NCI-H1092 treated with DMSO at 0.1 percent for 48 hours (cell line): ENCODE measurements around the gene PSG2.
"Not testable (repeated sequence)": the region's sequence is repeated elsewhere in the genome, so short reads cannot be mapped to it uniquely, and the experiment has no call there.

Source experiments
- DNase-seq: peaks from one replicate; lab custom pipeline; 2025; lab: John Stamatoyannopoulos, UW

PSG2 gene

GRCh38 chr19:43082601-43083000, at the start of gene PSG2:
PSG2 (minus strand) TSS chr19:43082701; CDS start chr19:43082569, 132 bp downstream.
- not testable (repeated sequence) for DNase-seq

- peak; percentile 7 for DNase-seq
These were observed 48.9 kb upstream of the PSG2 start for GRCh38 chr19:43131281-43131842.

GRCh38 chr19:43129197-43129596, 46.7 kb upstream of the PSG2 start:
- not testable (repeated sequence) for DNase-seq

- DNase-seq: not testable (repeated sequence)
These were observed 44.8 kb upstream of the PSG2 start for GRCh38 chr19:43127336-43127735.

- no peak for DNase-seq
These were observed 44.2 kb upstream of the PSG2 start for GRCh38 chr19:43126720-43127119.

- DNase-seq: no peak
These were observed 41.9 kb upstream of the PSG2 start for GRCh38 chr19:43124360-43124759.

- peak; percentile 38 for DNase-seq
These were observed 38.0 kb upstream of the PSG2 start for GRCh38 chr19:43120433-43121026.

- not testable (repeated sequence) for DNase-seq
These were observed 37.0 kb upstream of the PSG2 start for GRCh38 chr19:43119526-43119925.

GRCh38 chr19:43116421-43116820, 33.9 kb upstream of the PSG2 start:
- not testable (repeated sequence) for DNase-seq

GRCh38 chr19:43115548-43115947, 33.0 kb upstream of the PSG2 start:
- not testable (repeated sequence) for DNase-seq

- not testable (repeated sequence) for DNase-seq
These were observed 32.6 kb upstream of the PSG2 start for GRCh38 chr19:43115064-43115463.

- DNase-seq: not testable (repeated sequence)
These were observed 32.1 kb upstream of the PSG2 start for GRCh38 chr19:43114626-43115025.

GRCh38 chr19:43107401-43107800, 24.9 kb upstream of the PSG2 start:
- not testable (repeated sequence) for DNase-seq

GRCh38 chr19:43105496-43105895, 23.0 kb upstream of the PSG2 start:
- DNase-seq: no peak

- DNase-seq: peak; percentile 14
These were observed 21.8 kb upstream of the PSG2 start for GRCh38 chr19:43104215-43104850.

GRCh38 chr19:43101950-43102349, 19.4 kb upstream of the PSG2 start:
- no peak for DNase-seq

- not testable (repeated sequence) for DNase-seq
These were observed 15.9 kb upstream of the PSG2 start for GRCh38 chr19:43098416-43098815.

GRCh38 chr19:43087702-43088340, 5.3 kb upstream of the PSG2 start:
- peak; percentile 32 for DNase-seq

- not testable (repeated sequence) for DNase-seq
These were observed 3.5 kb upstream of the PSG2 start for GRCh38 chr19:43085796-43086530.

GRCh38 chr19:43084196-43084832, 1.8 kb upstream of the PSG2 start:
- DNase-seq: not testable (repeated sequence)

GRCh38 chr19:43083721-43084120, 1.2 kb upstream of the PSG2 start:
- not testable (repeated sequence) for DNase-seq

- no peak for DNase-seq
These were observed 4.2 kb downstream of the PSG2 start for GRCh38 chr19:43078311-43078710.
